Lung (tissue), 12 donors: Measurements from ENCODE around the gene MAT2A. TPM values are rescaled to one million over a fixed set of nuclear protein-coding genes. Genes with fewer than 3 reads are reported as not detected.

Experiments used
- ATAC-seq: fragments of 200-7000 bp; cut with Tn5 transposase; one replicate; pipeline ENCODE4 v1.9.1; 2020; ENCODE audit warnings: moderate number of reproducible peaks; ENCODE audit not compliant: insufficient read depth, low FRiP score
- DNase-seq, 3 donors: peaks; one replicate each; pipeline ENCODE4 v3.0.0-alpha.2; 2013 to 2017
- H3K27ac ChIP-seq, 2 donors: one replicate each; pipeline ENCODE4 v1.5.1; 2013; ENCODE audit warnings: mild to moderate bottlenecking in 2 of 2, moderate library complexity in 2 of 2, control low read depth in 1 of 2, inconsistent platforms in 1 of 2, low read depth in 1 of 2, low read length in 1 of 2
- H3K27me3 ChIP-seq, 3 donors: one replicate each; pipeline ENCODE4 v1.5.1; 2013; ENCODE audit warnings: low read length in 2 of 3; ENCODE audit not compliant: control insufficient read depth in 3 of 3, insufficient read depth in 3 of 3
- H3K36me3 ChIP-seq, 4 donors: one replicate each; pipeline ENCODE4 v1.5.1; 2013; ENCODE audit warnings: low read length in 4 of 4, mild to moderate bottlenecking in 1 of 4, moderate library complexity in 1 of 4; ENCODE audit not compliant: control insufficient read depth in 4 of 4, insufficient read depth in 4 of 4
- H3K4me1 ChIP-seq, 5 donors: one replicate each; pipeline ENCODE4 v1.5.1; 2013; ENCODE audit warnings: low read length in 5 of 5, mild to moderate bottlenecking in 2 of 5, moderate library complexity in 1 of 5; ENCODE audit not compliant: control insufficient read depth in 5 of 5, insufficient read depth in 5 of 5
- H3K4me3 ChIP-seq: one replicate; pipeline ENCODE4 v1.5.1; 2013; ENCODE audit warnings: mild to moderate bottlenecking, control low read depth, moderate library complexity
- H3K9ac ChIP-seq, 2 donors: one replicate each; pipeline ENCODE4 v1.5.1; 2013; ENCODE audit warnings: low read length in 2 of 2, control low read depth in 1 of 2; ENCODE audit not compliant: insufficient read depth in 1 of 2
- H3K9me3 ChIP-seq, 4 donors: one replicate each; pipeline ENCODE4 v1.5.1; 2013; ENCODE audit warnings: low read length in 3 of 4, mild to moderate bottlenecking in 1 of 4, moderate library complexity in 1 of 4; ENCODE audit not compliant: control insufficient read depth in 4 of 4, insufficient read depth in 3 of 4
- CTCF ChIP-seq: IDR thresholded peaks from 2 replicates; pipeline ENCODE4 v1.5.1; 2012; ENCODE audit warnings: mild to moderate bottlenecking; ENCODE audit errors: control extremely low read depth, extremely low read depth
- WGBS, 2 donors: extraction: QIAGEN DNeasy Blood & Tissue Kit; methylation state at CpG; one replicate each; pipeline ENCODE4 v1.1.7; 2013; 5-methylcytosine and 5-hydroxymethylcytosine counted together
- polyA plus RNA-seq, 2 donors: library from polyadenylated mRNA; stranded (reverse); fragments of 200-250 nt; gene quantifications; one replicate each; pipeline ENCODE4 v1.2.1, GENCODE V29; 2013
- total RNA-seq, 2 donors: library from RNA; depleted of rRNA in 1 of 2; stranded (reverse); fragments of >200 nt in 1 of 2; gene quantifications; one replicate each; pipeline ENCODE4 v1.2.1, GENCODE V29; 2014 to 2021
- donor health status: control.
- donor health status: control.
- donor health status: Bipolar disorder and iron deficiency.
- donor health status: healthy.
- donor health status: DM: yes; HTN: yes; CAD: no.

Gene MAT2A
- total and polyA plus RNA-seq, 4 donors, result 79.4 to 228 (median 159) TPM

GRCh38 chr2:85536479-85536878 is 2.5 kb upstream of the MAT2A start:
- Histone ChIP-seq H3K4me1 (peaks cover 0 to 31% (median 6%) of the 10 kb centered on the region in 5 donors), H3K36me3 (peaks cover under 1 to 6% (median 6%) of the 10 kb centered on the region in 4 donors), H3K4me3 (no peak overlapping the region), H3K9ac (no peak overlapping the region), H3K27ac (no peak overlapping the region), H3K27me3 (no peaks in the 10 kb centered on the region), H3K9me3 (no peaks in the 10 kb centered on the region)
- ATAC-seq, result no peak
- no peak for TF ChIP-seq CTCF
- no peak for DNase-seq
- 87% methylated on average over 3 of the region's 3 CpGs for WGBS, 2 donors

GRCh38 chr2:85537600-85538506 is 1.1 kb upstream of the MAT2A start:
- no peak for TF ChIP-seq CTCF
- DNase-seq, result peak; percentile 70 to 75 (median 74)
- peaks cover 10 to 20% (median 18%) of the 10 kb centered on the region in 4 donors for H3K36me3 ChIP-seq
- H3K9ac ChIP-seq, result peak overlapping the region; percentile 78 to 88
- H3K27ac ChIP-seq, result peak overlapping the region; percentile 97 to 98
- H3K27me3 ChIP-seq, result no peaks in the 10 kb centered on the region
- no peaks in the 10 kb centered on the region for H3K9me3 ChIP-seq
- H3K4me1 ChIP-seq, result peaks cover 0 to 32% (median 6%) of the 10 kb centered on the region in 5 donors
- peak overlapping the region; percentile 100 for H3K4me3 ChIP-seq
- WGBS, 2 donors, result 1 to 2% methylated on average over 35 of the region's 35 CpGs
- no peak for ATAC-seq

GRCh38 chr2:85539361-85540132 is 579 bp downstream of the MAT2A start:
- no peak for TF ChIP-seq CTCF
- ATAC-seq, result peak; percentile 36
- Histone ChIP-seq H3K27me3 (no peaks in the 10 kb centered on the region), H3K4me3 (peak overlapping the region; percentile 100), H3K9me3 (no peaks in the 10 kb centered on the region), H3K27ac (peak overlapping the region; percentile 98), H3K4me1 (peaks cover 0 to 32% (median 6%) of the 10 kb centered on the region in 5 donors), H3K9ac (peak overlapping the region; percentile 74 to 92), H3K36me3 (peaks cover 11 to 33% (median 22%) of the 10 kb centered on the region in 4 donors)
- WGBS, 2 donors, result 0 to 1% methylated on average over 67 of the region's 67 CpGs
- DNase-seq, result peak; percentile 83 to 90 (median 87)
